Measurements from ENCODE around the gene FCHSD2.

DNA sequence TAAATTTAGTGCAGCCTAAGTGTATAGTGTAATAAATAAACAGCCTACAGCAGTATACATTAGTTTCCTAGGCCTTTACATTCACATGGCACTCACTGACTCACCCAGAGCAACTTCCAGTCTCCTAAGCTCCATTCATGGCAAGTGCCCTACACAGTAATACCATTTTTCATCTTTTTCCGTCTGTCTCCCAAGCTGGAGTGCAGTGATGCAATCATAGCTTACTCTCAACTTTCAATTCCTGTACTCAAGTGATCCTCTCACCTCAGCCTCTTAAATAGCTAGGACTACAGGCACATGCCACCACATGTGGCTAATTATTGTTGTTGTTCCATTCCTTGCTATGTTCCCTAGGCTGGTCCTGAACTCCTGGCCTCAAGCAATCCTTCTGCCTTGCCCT, 54.4 kb downstream of the FCHSD2 start:
- TF ChIP-seq EZH2 (IDR thresholded peaks at IDR 0.05; ENCODE audit: insufficient read depth, poor library complexity, severe bottlenecking) (no peak), EZH2phosphoT487 (IDR thresholded peaks at IDR 0.05; ENCODE audit: insufficient read depth, low read depth) (no peak)

All from GM23248 (cell line).